Upper lobe of left lung (tissue), 6 donors: ENCODE data around the gene PIR. TPM values are rescaled to one million over a fixed set of nuclear protein-coding genes. Genes with fewer than 3 reads are reported as not detected.

Experiments
- ATAC-seq, 2 donors: fragments of 200-7000 bp; cut with Tn5 transposase; one replicate each; pipeline ENCODE4 v1.9.1; 2022; ENCODE audit warnings: mild to moderate bottlenecking in 2 of 2, moderate library complexity in 2 of 2; ENCODE audit not compliant: low FRiP score in 2 of 2
- DNase-seq, 2 donors: peaks; one replicate each; pipeline ENCODE4 v3.0.0-alpha.2; 2019 to 2020
- H3K27ac ChIP-seq, 4 donors: fragments of 200-600 bp; sonication (generic); one replicate each; pipeline ENCODE4 v1.5.1; 2016 to 2019
- H3K27me3 ChIP-seq, 4 donors: fragments of 200-600 bp; sonication (generic); one replicate each; pipeline ENCODE4 v1.5.1; 2017 to 2019
- H3K36me3 ChIP-seq, 4 donors: fragments of 200-600 bp; sonication (generic); one replicate each; pipeline ENCODE4 v1.5.1; 2016 to 2019
- H3K4me1 ChIP-seq, 4 donors: fragments of 200-600 bp; sonication (generic); one replicate each; pipeline ENCODE4 v1.5.1; 2018 to 2019
- H3K4me3 ChIP-seq, 4 donors: fragments of 200-600 bp; sonication (generic); one replicate each; pipeline ENCODE4 v1.5.1; 2017 to 2019; ENCODE audit warnings: mild to moderate bottlenecking in 2 of 4, moderate library complexity in 1 of 4
- H3K9me3 ChIP-seq, 4 donors: fragments of 200-600 bp; sonication (generic); one replicate each; pipeline ENCODE4 v1.5.1; 2018 to 2019
- CTCF ChIP-seq, 6 experiments: fragments of 450-650 bp in 4 of 6; fragments of 200-600 bp in 2 of 6; sonication (generic) in 2 of 6; IDR thresholded peaks; one replicate each; pipeline ENCODE4 v1.5.1; 2016 to 2019; ENCODE audit warnings: antibody characterized with exemption in 6 of 6
- EP300 ChIP-seq, 4 donors: sonication (generic); formaldehyde crosslinking; IDR thresholded peaks; one replicate each; pipeline ENCODE4 v1.5.1; 2017; ENCODE audit warnings: antibody characterized with exemption in 4 of 4, control low read depth in 2 of 4
- POLR2A ChIP-seq, 4 donors: fragments of 450-650 bp; IDR thresholded peaks; one replicate each; pipeline ENCODE4 v1.5.1; 2016 to 2017; ENCODE audit warnings: antibody characterized with exemption in 4 of 4, mild to moderate bottlenecking in 2 of 4
- POLR2AphosphoS5 ChIP-seq, 2 donors: sonication (generic); formaldehyde crosslinking; IDR thresholded peaks; one replicate each; pipeline ENCODE4 v1.5.1; 2017; ENCODE audit warnings: antibody characterized with exemption in 2 of 2
- WGBS, 2 donors: methylation state at CpG; one replicate each; pipeline ENCODE4 v1.1.5; 2017 to 2018; 5-methylcytosine and 5-hydroxymethylcytosine counted together
- total RNA-seq, 6 donors: library from RNA; depleted of rRNA in 4 of 6; stranded (reverse); fragments of >200 nt in 4 of 6; gene quantifications; one replicate each; pipeline versions ENCODE4 v1.1.0 to v1.2.1, GENCODE V29; 2016 to 2021
- donor health status: DM: no; HTN: no; CAD: no; lungs with moderate emphysema.
- donor health status: DM: no; HTN: yes; CAD: no; lungs with severe emphysema.

PIR gene
- total RNA-seq, 6 donors from 2014 or later: 11.7 to 20.6 (median 18.5) TPM

- Histone ChIP-seq H3K4me1 (no peaks in the 10 kb centered on the region), H3K27me3 (no peaks in the 10 kb centered on the region), H3K4me3 (no peak overlapping the region), H3K9me3 (peaks cover 0 to 4% (median 0%) of the 10 kb centered on the region in 4 donors), H3K36me3 (no peaks in the 10 kb centered on the region), H3K27ac (no peak overlapping the region)
- 74 to 87% methylated on average over 3 of the region's 3 CpGs for WGBS, 2 donors
- ATAC-seq: no peak
- TF ChIP-seq POLR2AphosphoS5 (IDR thresholded peaks at IDR 0.05) (no peak), EP300 (IDR thresholded peaks at IDR 0.05) (no peak), POLR2A (IDR thresholded peaks at IDR 0.05) (no peak), CTCF (IDR thresholded peaks at IDR 0.05) (no peak)
- no peak for DNase-seq
Measured at GRCh38 chrX:15418707-15419181, 74.4 kb downstream of the PIR start.

GRCh38 chrX:15418041-15418706 is 75.0 kb downstream of the PIR start:
- no peak for TF ChIP-seq POLR2A (IDR thresholded peaks at IDR 0.05)
- no peak for TF ChIP-seq CTCF (IDR thresholded peaks at IDR 0.05)
- TF ChIP-seq EP300 (IDR thresholded peaks at IDR 0.05): no peak
- TF ChIP-seq POLR2AphosphoS5 (IDR thresholded peaks at IDR 0.05): no peak
- no peaks in the 10 kb centered on the region for H3K27me3 ChIP-seq
- no peak for DNase-seq
- H3K4me1 ChIP-seq: no peaks in the 10 kb centered on the region
- ATAC-seq: peak in 1 of 2 donors; percentile 78
- H3K36me3 ChIP-seq: no peaks in the 10 kb centered on the region
- WGBS, 2 donors: 60 to 74% methylated on average over 6 of the region's 6 CpGs
- no peak overlapping the region for H3K4me3 ChIP-seq
- no peak overlapping the region for H3K27ac ChIP-seq
- peaks cover 0 to 4% (median 0%) of the 10 kb centered on the region in 4 donors for H3K9me3 ChIP-seq

GRCh38 chrX:15416133-15416993 is 76.8 kb downstream of the PIR start:
- no peaks in the 10 kb centered on the region for H3K27me3 ChIP-seq
- WGBS, 2 donors: 74 to 86% methylated on average over 10 of the region's 10 CpGs
- TF ChIP-seq POLR2A (IDR thresholded peaks at IDR 0.05) (no peak), CTCF (IDR thresholded peaks at IDR 0.05) (no peak), POLR2AphosphoS5 (IDR thresholded peaks at IDR 0.05) (no peak), EP300 (IDR thresholded peaks at IDR 0.05) (no peak)
- no peak overlapping the region for H3K4me3 ChIP-seq
- no peaks in the 10 kb centered on the region for H3K4me1 ChIP-seq
- DNase-seq: no peak
- peaks cover 0 to 4% (median 0%) of the 10 kb centered on the region in 4 donors for H3K9me3 ChIP-seq
- no peak overlapping the region for H3K27ac ChIP-seq
- H3K36me3 ChIP-seq: no peaks in the 10 kb centered on the region
- ATAC-seq: no peak

- ATAC-seq: no peak
- 68 to 92% methylated on average over 6 of the region's 6 CpGs for WGBS, 2 donors
- TF ChIP-seq EP300 (IDR thresholded peaks at IDR 0.05): no peak
- TF ChIP-seq POLR2AphosphoS5 (IDR thresholded peaks at IDR 0.05): no peak
- TF ChIP-seq POLR2A (IDR thresholded peaks at IDR 0.05): no peak
- no peak for TF ChIP-seq CTCF (IDR thresholded peaks at IDR 0.05)
Measured at GRCh38 chrX:15413101-15413500, 80.0 kb downstream of the PIR start.

More at GRCh38 chrX:15413101-15413500, 80.0 kb downstream of the PIR start:
- no peak overlapping the region for H3K27ac ChIP-seq
- no peak overlapping the region for H3K4me3 ChIP-seq
- peaks cover 0 to 4% (median 0%) of the 10 kb centered on the region in 4 donors for H3K9me3 ChIP-seq
- H3K27me3 ChIP-seq: no peaks in the 10 kb centered on the region
- H3K4me1 ChIP-seq: no peaks in the 10 kb centered on the region
- no peaks in the 10 kb centered on the region for H3K36me3 ChIP-seq
- no peak for DNase-seq
